HEK293 (cell line): ENCODE data around the gene FUT8.

Source experiments
- CTCF ChIA-PET: fragments of 350-600 bp; formaldehyde crosslinking; extraction: SDS; loops from one replicate; lab custom pipeline; 2021; ENCODE audit warnings: antibody characterized with exemption; lab: Yijun Ruan, JAX
- POLR2A ChIA-PET: fragments of 300-600 bp; formaldehyde crosslinking; extraction: SDS; loops from one replicate; lab custom pipeline; 2020; ENCODE audit warnings: antibody characterized with exemption, inconsistent platforms; lab: Yijun Ruan, JAX
- H3K27ac ChIP-seq: fragments of 200-500 bp; sonication (Bioruptor generic); 2 replicates; pipeline ENCODE4 v1.5.1; 2014; ENCODE audit warnings: low read depth, low read length, control low read depth, inconsistent platforms; ENCODE audit errors: extremely low read depth
- H3K36me3 ChIP-seq, 2 experiments: fragments of 200-500 bp in 1 of 2; sonication (Bioruptor generic) in 1 of 2; 1 replicate in 1 of 2; 2 replicates in 1 of 2; pipeline ENCODE4 v1.5.1; 2014 to 2017; ENCODE audit warnings: inconsistent platforms in 2 of 2, low read length in 2 of 2; ENCODE audit not compliant: control insufficient read depth in 2 of 2, insufficient read depth in 1 of 2
- H3K4me1 ChIP-seq: fragments of 200-500 bp; sonication (Bioruptor generic); 2 replicates; pipeline ENCODE4 v1.5.1; 2014; ENCODE audit warnings: mild to moderate bottlenecking, low read length, inconsistent platforms; ENCODE audit not compliant: control insufficient read depth, insufficient read depth
- H3K4me3 ChIP-seq: 2 replicates; pipeline ENCODE4 v1.5.1; 2011; ENCODE audit warnings: low read depth, mild to moderate bottlenecking, control low read depth, low read length, moderate library complexity
- H3K9me3 ChIP-seq: fragments of 200-500 bp; sonication (Bioruptor generic); 2 replicates; pipeline ENCODE4 v1.5.1; 2014; ENCODE audit warnings: low read depth, low read length, inconsistent platforms; ENCODE audit not compliant: control insufficient read depth, insufficient read depth
- ZFHX2 ChIP-seq: fragments of 450-650 bp; formaldehyde crosslinking; conservative IDR thresholded peaks from 2 replicates; pipeline ENCODE4 v1.5.1; 2016; ENCODE audit warnings: missing biosample characterization, missing genetic modification characterization
- ZFP3 ChIP-seq: fragments of 450-650 bp; formaldehyde crosslinking; IDR thresholded peaks from 2 replicates; pipeline ENCODE4 v1.5.1; 2016; ENCODE audit warnings: low read depth, missing biosample characterization, missing genetic modification characterization
- ZFP41 ChIP-seq: fragments of 450-650 bp; formaldehyde crosslinking; IDR thresholded peaks from 2 replicates; pipeline ENCODE4 v1.5.1; 2016; ENCODE audit warnings: missing biosample characterization, missing genetic modification characterization, borderline replicate concordance
- ZNF132 ChIP-seq: fragments of 450-650 bp; formaldehyde crosslinking; IDR thresholded peaks from 2 replicates; pipeline ENCODE4 v1.5.1; 2017; ENCODE audit warnings: missing biosample characterization, missing genetic modification characterization, borderline replicate concordance
- ZNF184 ChIP-seq: fragments of 450-650 bp; IDR thresholded peaks from 2 replicates; pipeline ENCODE4 v1.5.1; 2018; ENCODE audit warnings: missing biosample characterization, mild to moderate bottlenecking, missing genetic modification characterization
- ZNF223 ChIP-seq: fragments of 450-650 bp; formaldehyde crosslinking; IDR thresholded peaks from 2 replicates; pipeline ENCODE4 v1.5.1; 2016; ENCODE audit warnings: missing biosample characterization, missing genetic modification characterization
- ZNF23 ChIP-seq: fragments of 450-650 bp; formaldehyde crosslinking; IDR thresholded peaks from 2 replicates; pipeline ENCODE4 v1.5.1; 2016; ENCODE audit warnings: missing biosample characterization, missing genetic modification characterization, borderline replicate concordance
- ZNF311 ChIP-seq: fragments of 450-650 bp; formaldehyde crosslinking; IDR thresholded peaks from 2 replicates; pipeline ENCODE4 v1.5.1; 2017; ENCODE audit warnings: missing biosample characterization, missing genetic modification characterization, borderline replicate concordance
- ZNF350 ChIP-seq: fragments of 450-650 bp; formaldehyde crosslinking; IDR thresholded peaks from 2 replicates; pipeline ENCODE4 v1.5.0; 2017; ENCODE audit warnings: missing biosample characterization, mild to moderate bottlenecking, missing genetic modification characterization
- ZNF366 ChIP-seq: fragments of 450-650 bp; formaldehyde crosslinking; conservative IDR thresholded peaks from 2 replicates; pipeline ENCODE4 v1.5.1; 2016; ENCODE audit warnings: missing biosample characterization, missing genetic modification characterization
- ZNF544 ChIP-seq: fragments of 450-650 bp; formaldehyde crosslinking; IDR thresholded peaks from 2 replicates; pipeline ENCODE4 v1.5.0; 2017; ENCODE audit warnings: missing biosample characterization, missing genetic modification characterization
- ZNF660 ChIP-seq: fragments of 450-650 bp; IDR thresholded peaks from 2 replicates; pipeline ENCODE4 v1.5.1; 2018; ENCODE audit warnings: missing biosample characterization, mild to moderate bottlenecking, missing genetic modification characterization
- ZNF76 ChIP-seq: fragments of 450-650 bp; formaldehyde crosslinking; IDR thresholded peaks from 2 replicates; pipeline ENCODE4; 2016; ENCODE audit warnings: low read depth, missing biosample characterization, missing genetic modification characterization, borderline replicate concordance
- TF ChIP-seq, protein P1 (sequence below): fragments of 450-650 bp; formaldehyde crosslinking; IDR thresholded peaks from 2 replicates; pipeline ENCODE4; 2016; ENCODE audit warnings: missing biosample characterization, missing genetic modification characterization
- TF ChIP-seq, protein P2 (sequence below): fragments of 450-650 bp; formaldehyde crosslinking; IDR thresholded peaks from 2 replicates; pipeline ENCODE4 v1.5.1; 2016; ENCODE audit warnings: missing biosample characterization, missing genetic modification characterization
- TF ChIP-seq, protein P3 (sequence below): fragments of 450-650 bp; formaldehyde crosslinking; IDR thresholded peaks from 2 replicates; pipeline ENCODE4 v1.5.1; 2016; ENCODE audit warnings: missing biosample characterization, missing genetic modification characterization, borderline replicate concordance

The FUT8 gene

DNA sequence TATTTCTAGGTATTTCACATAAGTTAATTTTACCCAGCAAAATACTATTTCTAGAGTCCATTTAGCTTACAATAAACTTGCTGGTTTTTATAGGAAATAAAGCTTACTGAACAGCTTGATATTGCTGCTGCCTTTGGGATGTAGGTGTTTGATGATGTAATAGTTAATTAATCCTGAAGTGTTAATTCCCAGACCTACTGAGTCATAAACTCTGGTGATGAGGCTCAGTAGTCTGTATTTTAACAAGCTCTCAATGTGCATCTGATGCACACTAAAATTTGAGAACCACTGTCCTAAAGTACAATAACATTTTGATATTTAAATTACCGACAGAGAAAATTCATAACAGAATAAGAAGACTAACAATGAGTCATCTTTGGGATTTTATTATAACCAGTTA lies 168.4 kb downstream of the FUT8 start:
- no peak for TF ChIP-seq ZNF223 (tag by site-specific recombination)
- Histone ChIP-seq H3K4me3 (no peak overlapping the region), H3K36me3 (no peaks in the 10 kb centered on the region), H3K9me3 (no peaks in the 10 kb centered on the region), H3K27ac (no peak overlapping the region), H3K4me1 (0 out of 2 replicates have a peak, but pooled peaks cover 3% of the 10 kb centered on the region)
- CTCF ChIA-PET = no interaction called here
- POLR2A ChIA-PET = no interaction called here

DNA sequence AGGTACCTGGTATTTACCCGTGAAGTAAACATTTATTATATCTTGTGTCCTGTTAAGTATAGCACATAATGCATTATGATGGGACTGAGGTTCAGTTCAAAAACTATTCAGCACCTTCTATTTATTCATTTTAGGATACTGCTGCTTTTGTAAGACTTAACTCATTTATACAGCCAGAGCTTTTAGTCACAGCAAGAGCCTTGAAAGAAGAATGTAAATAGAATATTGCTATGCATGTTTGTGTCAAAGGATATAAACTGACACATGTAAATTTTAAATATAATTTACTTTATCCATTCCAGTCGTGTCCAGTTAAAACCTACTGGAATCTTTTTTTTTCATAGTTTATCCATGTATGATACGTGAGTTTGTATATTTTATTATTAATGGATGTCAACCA lies 168.8 kb downstream of the FUT8 start:
- ChIA-PET POLR2A (no interaction called here), CTCF (no interaction called here)
- H3K36me3 ChIP-seq = no peaks in the 10 kb centered on the region
- no peaks in the 10 kb centered on the region for H3K9me3 ChIP-seq
- H3K27ac ChIP-seq = no peak overlapping the region
- H3K4me3 ChIP-seq = no peak overlapping the region
- H3K4me1 ChIP-seq = 0 out of 2 replicates have a peak, but pooled peaks cover 3% of the 10 kb centered on the region
- no peak for TF ChIP-seq ZFP3 (tag by site-specific recombination)
- TF ChIP-seq ZNF132 (tag by site-specific recombination) = no peak
- TF ChIP-seq ZNF23 (tag by site-specific recombination) = no peak
- no peak for TF ChIP-seq ZFP41 (tag by site-specific recombination)
- TF ChIP-seq, protein P1, sequence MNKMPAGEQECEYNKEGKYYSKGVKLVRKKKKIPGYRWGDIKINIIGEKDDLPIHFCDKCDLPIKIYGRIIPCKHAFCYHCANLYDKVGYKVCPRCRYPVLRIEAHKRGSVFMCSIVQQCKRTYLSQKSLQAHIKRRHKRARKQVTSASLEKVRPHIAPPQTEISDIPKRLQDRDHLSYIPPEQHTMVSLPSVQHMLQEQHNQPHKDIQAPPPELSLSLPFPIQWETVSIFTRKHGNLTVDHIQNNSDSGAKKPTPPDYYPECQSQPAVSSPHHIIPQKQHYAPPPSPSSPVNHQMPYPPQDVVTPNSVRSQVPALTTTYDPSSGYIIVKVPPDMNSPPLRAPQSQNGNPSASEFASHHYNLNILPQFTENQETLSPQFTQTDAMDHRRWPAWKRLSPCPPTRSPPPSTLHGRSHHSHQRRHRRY = no peak
- no peak for TF ChIP-seq ZNF366 (tag by site-specific recombination)
- no peak for TF ChIP-seq ZNF660 (tag by site-specific recombination)
- TF ChIP-seq ZFHX2 = no peak
- no peak for TF ChIP-seq ZNF311 (tag by site-specific recombination)
- TF ChIP-seq ZNF76 (tag by site-specific recombination) = no peak

- Histone ChIP-seq H3K9me3 (no peaks in the 10 kb centered on the region), H3K27ac (no peak overlapping the region), H3K36me3 (no peaks in the 10 kb centered on the region), H3K4me3 (no peak overlapping the region), H3K4me1 (0 out of 2 replicates have a peak, but pooled peaks cover 3% of the 10 kb centered on the region)
- CTCF ChIA-PET = no interaction called here
- POLR2A ChIA-PET = no interaction called here
- TF ChIP-seq ZNF544 (tag by site-specific recombination) (no peak), ZNF184 (tag by site-specific recombination) (no peak)
These were observed 169.3 kb downstream of the FUT8 start for GRCh38 chr14:65581799-65582198.

GRCh38 chr14:65585216-65585615 lies 172.7 kb downstream of the FUT8 start:
- TF ChIP-seq ZNF350 (tag by site-specific recombination) = no peak
- TF ChIP-seq, protein P2, sequence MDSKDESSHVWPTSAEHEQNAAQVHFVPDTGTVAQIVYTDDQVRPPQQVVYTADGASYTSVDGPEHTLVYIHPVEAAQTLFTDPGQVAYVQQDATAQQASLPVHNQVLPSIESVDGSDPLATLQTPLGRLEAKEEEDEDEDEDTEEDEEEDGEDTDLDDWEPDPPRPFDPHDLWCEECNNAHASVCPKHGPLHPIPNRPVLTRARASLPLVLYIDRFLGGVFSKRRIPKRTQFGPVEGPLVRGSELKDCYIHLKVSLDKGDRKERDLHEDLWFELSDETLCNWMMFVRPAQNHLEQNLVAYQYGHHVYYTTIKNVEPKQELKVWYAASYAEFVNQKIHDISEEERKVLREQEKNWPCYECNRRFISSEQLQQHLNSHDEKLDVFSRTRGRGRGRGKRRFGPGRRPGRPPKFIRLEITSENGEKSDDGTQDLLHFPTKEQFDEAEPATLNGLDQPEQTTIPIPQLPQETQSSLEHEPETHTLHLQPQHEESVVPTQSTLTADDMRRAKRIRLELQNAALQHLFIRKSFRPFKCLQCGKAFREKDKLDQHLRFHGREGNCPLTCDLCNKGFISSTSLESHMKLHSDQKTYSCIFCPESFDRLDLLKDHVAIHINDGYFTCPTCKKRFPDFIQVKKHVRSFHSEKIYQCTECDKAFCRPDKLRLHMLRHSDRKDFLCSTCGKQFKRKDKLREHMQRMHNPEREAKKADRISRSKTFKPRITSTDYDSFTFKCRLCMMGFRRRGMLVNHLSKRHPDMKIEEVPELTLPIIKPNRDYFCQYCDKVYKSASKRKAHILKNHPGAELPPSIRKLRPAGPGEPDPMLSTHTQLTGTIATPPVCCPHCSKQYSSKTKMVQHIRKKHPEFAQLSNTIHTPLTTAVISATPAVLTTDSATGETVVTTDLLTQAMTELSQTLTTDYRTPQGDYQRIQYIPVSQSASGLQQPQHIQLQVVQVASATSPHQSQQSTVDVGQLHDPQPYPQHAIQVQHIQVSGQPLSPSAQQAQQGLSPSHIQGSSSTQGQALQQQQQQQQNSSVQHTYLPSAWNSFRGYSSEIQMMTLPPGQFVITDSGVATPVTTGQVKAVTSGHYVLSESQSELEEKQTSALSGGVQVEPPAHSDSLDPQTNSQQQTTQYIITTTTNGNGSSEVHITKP = no peak
- TF ChIP-seq, protein P3, sequence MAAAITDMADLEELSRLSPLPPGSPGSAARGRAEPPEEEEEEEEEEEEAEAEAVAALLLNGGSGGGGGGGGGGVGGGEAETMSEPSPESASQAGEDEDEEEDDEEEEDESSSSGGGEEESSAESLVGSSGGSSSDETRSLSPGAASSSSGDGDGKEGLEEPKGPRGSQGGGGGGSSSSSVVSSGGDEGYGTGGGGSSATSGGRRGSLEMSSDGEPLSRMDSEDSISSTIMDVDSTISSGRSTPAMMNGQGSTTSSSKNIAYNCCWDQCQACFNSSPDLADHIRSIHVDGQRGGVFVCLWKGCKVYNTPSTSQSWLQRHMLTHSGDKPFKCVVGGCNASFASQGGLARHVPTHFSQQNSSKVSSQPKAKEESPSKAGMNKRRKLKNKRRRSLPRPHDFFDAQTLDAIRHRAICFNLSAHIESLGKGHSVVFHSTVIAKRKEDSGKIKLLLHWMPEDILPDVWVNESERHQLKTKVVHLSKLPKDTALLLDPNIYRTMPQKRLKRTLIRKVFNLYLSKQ (tag by site-specific recombination) = no peak
- Histone ChIP-seq H3K27ac (no peak overlapping the region), H3K4me3 (no peak overlapping the region), H3K4me1 (no peaks in the 10 kb centered on the region), H3K9me3 (no peaks in the 10 kb centered on the region), H3K36me3 (no peaks in the 10 kb centered on the region)
- ChIA-PET CTCF (no interaction called here), POLR2A (no interaction called here)
